Fibroblast of the aortic adventitia (primary cell): ENCODE measurements around the gene SYMPK. TPM values are rescaled to one million over a fixed set of nuclear protein-coding genes. Genes with fewer than 3 reads are reported as not detected.
A peak's percentile ranks its signal among the peaks of the same experiment; 100 is the strongest.

ENCODE experiments used
- DNase-seq: peaks from one replicate; pipeline ENCODE4 v3.0.0-alpha.2; 2010; ENCODE audit warnings: low read depth
- H3K4me3 ChIP-seq: 2 replicates; pipeline ENCODE4 v1.5.1; 2011; ENCODE audit warnings: low read depth, mild to moderate bottlenecking, control low read depth, low read length, moderate library complexity
- total RNA-seq: library from RNA; depleted of rRNA; stranded (reverse); fragments of >200 nt; gene quantifications from 2 replicates; pipeline ENCODE4 v1.2.3, GENCODE V29; 2012; ENCODE audit warnings: low replicate concordance
- TF ChIP-seq, protein P1 (sequence below): IDR thresholded peaks from 2 replicates; pipeline ENCODE4 v1.5.1; 2011; ENCODE audit warnings: mild to moderate bottlenecking, low read length, control low read depth, inconsistent platforms; ENCODE audit not compliant: insufficient read depth

SYMPK gene
- total RNA-seq, 1 donor: 38.1 TPM

DNA sequence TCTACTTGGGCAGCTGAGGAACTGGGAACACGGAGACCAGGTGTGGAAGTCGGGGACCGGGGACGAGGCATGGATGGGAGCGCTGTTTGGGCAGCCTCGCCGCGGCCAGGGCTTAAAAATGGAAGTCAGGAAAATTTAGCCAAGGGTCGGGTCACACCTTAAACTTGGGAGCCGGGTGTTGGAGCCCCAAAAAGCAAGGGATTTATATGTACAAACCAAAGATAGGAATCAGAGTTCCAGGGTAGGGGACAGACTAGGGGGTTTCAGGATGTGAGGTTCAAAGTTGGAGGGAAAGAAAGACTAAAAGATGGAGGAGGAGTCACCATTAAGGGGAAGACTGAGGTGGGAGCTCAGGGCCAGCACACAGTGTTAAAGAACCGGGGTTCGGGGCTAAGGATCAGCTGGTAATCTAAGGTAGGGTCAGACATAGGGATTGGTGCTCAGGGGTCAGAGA, 1.7 kb upstream of the SYMPK start:
- no peak overlapping the region for H3K4me3 ChIP-seq
- TF ChIP-seq, protein P1, sequence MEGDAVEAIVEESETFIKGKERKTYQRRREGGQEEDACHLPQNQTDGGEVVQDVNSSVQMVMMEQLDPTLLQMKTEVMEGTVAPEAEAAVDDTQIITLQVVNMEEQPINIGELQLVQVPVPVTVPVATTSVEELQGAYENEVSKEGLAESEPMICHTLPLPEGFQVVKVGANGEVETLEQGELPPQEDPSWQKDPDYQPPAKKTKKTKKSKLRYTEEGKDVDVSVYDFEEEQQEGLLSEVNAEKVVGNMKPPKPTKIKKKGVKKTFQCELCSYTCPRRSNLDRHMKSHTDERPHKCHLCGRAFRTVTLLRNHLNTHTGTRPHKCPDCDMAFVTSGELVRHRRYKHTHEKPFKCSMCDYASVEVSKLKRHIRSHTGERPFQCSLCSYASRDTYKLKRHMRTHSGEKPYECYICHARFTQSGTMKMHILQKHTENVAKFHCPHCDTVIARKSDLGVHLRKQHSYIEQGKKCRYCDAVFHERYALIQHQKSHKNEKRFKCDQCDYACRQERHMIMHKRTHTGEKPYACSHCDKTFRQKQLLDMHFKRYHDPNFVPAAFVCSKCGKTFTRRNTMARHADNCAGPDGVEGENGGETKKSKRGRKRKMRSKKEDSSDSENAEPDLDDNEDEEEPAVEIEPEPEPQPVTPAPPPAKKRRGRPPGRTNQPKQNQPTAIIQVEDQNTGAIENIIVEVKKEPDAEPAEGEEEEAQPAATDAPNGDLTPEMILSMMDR: no peak
- no peak for DNase-seq

DNA sequence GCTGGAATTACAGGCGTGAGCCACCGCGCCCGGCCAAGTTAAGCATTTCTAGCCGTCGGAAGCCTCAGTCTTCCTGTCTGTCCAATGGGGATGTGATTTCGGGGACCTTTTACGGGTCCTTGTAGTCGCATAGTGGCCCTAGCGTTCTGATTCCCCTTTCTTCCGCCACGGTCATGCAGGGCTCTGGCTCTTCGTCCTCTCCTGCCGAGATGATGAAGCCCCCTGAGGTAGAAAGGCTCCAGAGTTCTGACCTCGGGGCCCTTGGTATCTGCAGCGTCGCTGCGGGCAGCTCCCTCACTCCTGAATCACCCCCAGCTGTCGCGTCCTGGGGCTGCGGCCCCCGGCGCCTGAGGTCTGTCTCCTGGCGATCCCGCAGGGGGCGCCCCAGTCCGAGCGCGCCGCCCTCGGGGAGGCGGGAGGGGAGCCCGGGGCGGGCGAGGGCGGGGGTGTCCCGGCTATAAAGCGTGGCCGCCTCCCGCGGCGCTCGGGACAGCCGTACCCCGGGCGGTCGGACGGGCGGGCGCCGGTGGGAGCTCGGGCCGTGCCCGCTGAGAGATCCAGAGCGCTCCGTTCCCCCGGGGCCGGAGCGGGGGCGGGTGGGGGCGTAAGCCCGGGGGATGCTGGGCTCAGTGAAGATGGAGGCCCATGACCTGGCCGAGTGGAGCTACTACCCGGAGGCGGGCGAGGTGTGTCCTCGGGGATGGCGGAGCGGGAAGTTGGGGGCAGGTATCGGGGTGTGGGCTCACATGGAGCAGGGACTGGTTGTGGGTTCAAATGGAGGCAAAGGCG, 1.1 kb upstream of the SYMPK start, which contains the start of gene FOXA3:
TSS of gene FOXA3 (plus strand) at position 487 of the 789 bp plus-strand sequence. CDS start at position 618, 131 bp downstream.
- no peak for DNase-seq
- peak within 1 kb of the TSS; percentile 57 for H3K4me3 ChIP-seq
- TF ChIP-seq, protein P1: peak; percentile 31

DNA sequence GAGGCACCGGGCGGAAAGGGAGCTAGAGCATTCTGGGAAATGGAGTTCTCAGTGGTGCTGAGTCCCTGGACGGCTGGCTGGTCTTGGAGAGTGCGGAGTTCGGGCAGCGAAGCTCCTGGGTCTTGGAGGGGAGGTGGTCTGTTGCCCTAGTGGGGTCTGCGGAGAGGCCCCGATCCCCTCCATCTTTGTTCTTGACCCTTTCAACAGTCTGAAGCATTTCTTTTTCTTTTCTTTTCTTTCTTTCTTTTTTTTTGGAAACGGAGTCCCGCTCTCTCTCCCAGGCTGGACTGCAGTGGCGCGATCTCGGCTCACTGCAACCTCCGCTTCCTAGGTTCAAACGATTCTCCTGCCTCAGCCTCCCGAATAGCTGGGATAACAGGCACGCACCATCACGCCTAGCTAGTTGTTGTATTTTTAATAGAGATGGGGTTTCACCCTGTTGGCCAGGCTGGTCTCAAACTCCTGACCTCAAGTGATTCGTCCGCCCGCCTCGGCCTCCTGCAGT, 440 bp upstream of the SYMPK start:
- H3K4me3 ChIP-seq: peak overlapping the region; percentile 57
- no peak for DNase-seq
- TF ChIP-seq, protein P1: no peak

DNA sequence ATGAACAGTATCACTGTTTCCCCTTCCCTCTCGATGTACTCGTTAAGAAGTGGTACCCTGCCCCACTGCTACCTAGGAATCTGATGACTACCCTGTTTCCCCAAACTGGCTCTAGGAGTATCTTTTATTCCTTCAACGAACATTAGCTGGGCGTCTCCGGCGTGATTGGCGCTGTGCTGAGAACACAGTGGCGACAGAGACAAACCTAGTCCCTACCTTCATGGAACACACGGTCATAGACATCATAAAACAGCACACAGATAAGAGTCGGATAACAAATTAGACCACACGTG, 730 bp downstream of the SYMPK start:
- H3K4me3 ChIP-seq: peak overlapping the region; percentile 96
- TF ChIP-seq, protein P1: no peak
- no peak for DNase-seq

DNA sequence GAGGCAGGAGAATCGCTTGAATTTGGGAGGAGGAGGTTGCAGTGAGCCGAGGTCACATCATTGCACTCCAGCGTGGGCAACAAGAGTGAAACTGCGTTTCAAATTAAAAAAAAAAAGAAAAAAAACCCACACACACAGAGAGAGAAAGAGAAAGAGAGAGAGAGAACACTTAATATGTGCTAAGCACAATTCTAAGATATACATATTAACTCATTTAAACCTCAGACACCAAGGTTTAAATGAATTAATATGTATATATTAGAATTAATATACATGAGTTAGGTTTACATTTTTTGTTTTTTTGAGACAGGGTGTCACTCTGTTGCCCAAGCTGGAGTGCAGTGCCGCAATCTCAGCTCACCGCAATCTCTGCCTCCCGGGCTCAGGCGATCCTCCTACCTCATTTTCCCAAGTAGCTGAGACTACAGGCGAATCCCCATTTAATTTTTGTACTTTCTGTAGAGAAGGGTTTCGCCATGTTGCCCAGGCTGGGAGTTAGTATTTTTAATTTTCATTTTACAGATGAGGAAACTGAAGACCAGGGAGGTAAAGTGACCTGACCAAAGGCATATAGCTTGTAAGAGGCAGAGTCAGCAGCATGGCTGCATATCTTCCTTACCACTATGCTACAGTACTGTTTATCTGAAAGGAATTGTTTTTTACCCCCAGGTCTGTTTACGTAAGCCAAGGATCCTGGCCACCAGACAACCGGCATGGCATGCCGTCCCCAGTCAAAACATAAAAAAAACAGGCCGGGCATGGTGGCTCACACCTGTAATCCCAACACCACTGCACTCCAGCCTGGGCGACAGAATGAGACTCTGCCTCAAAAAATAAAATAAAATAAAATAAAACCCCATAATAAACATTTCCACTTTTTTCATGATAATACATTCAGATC, 2.3 kb downstream of the SYMPK start:
- no peak overlapping the region for H3K4me3 ChIP-seq
- TF ChIP-seq, protein P1: no peak
- DNase-seq: no peak

DNA sequence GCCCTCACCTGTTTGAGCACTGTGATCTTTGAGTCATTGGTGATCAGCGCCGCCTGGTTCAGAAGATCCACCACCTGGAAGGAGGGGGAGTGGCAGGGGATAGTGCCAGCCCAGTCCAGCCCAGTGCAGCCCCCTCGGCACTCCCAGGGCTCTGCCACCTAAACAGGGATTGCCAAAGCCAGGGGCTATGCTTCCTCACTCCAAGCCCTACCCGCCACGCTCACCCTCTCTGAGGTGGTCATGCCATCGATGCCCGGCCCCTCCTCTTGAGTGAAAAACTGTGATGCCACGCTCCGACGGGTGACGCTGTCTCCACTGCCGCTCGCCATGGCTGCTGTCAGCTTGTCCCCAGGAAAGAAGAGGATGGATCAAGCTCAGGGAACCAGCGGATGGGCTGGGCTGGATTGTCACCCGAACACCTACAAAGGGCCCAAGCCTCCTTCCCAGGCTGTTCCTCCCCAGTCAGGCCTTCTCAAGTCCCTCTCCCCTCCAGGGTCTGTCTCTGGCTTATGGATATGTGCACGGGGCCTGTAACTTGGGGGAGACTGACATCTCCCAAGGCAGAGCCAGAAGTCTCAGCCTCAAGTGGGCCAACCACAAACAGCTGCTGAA, 8.7 kb downstream of the SYMPK start:
- H3K4me3 ChIP-seq: no peak overlapping the region

More for the DNA sequence above, 8.7 kb downstream of the SYMPK start:
- TF ChIP-seq, protein P1: no peak
- DNase-seq: no peak
